Caco-2 (cell line): ENCODE data around the gene ATP8B3. TPM values are rescaled to one million over a fixed set of nuclear protein-coding genes. Genes with fewer than 3 reads are reported as not detected.

ENCODE experiments used
- BruUV-seq: library from RNA; stranded (reverse); fragments of 400-500 nt; replicated peaks from 2 replicates; lab custom pipeline; 2021; lab: Mats Ljungman, UMichigan
- CTCF ChIA-PET: fragments of 300-600 bp; sonication (Branson Sonifier 250); formaldehyde crosslinking; loops from one replicate; lab custom pipeline; 2022; ENCODE audit warnings: antibody characterized with exemption; lab: Charles Lee
- POLR2A ChIA-PET: fragments of 300-600 bp; sonication (Branson Sonifier 250); formaldehyde crosslinking; loops from one replicate; lab custom pipeline; 2022; ENCODE audit warnings: antibody characterized with exemption; lab: Charles Lee
- DNase-seq, 2 experiments: peaks; one replicate each; pipeline versions ENCODE4 v3.0.0 to v3.0.0-alpha.2; 2020 to 2022
- H3K27me3 ChIP-seq: replicated peaks from 2 replicates; pipeline ENCODE4 v1.6.0; 2011; ENCODE audit warnings: low read length; ENCODE audit not compliant: control insufficient read depth, insufficient read depth
- H3K36me3 ChIP-seq: 2 replicates; pipeline ENCODE4 v1.5.1; 2011; ENCODE audit warnings: low read length; ENCODE audit not compliant: control insufficient read depth, insufficient read depth
- H3K4me1 ChIP-seq: fragments of 250-450 bp; sonication (Bioruptor Pico); 2 replicates; pipeline ENCODE4 v1.5.1; 2020; ENCODE audit warnings: mild to moderate bottlenecking
- H3K4me3 ChIP-seq: 2 replicates; pipeline ENCODE4 v1.5.1; 2011; ENCODE audit warnings: low read depth, mild to moderate bottlenecking, control low read depth, low read length
- H3K9me3 ChIP-seq: fragments of 250-450 bp; sonication (Bioruptor Pico); 2 replicates; pipeline ENCODE4 v1.5.1; 2020; ENCODE audit warnings: mild to moderate bottlenecking, moderate library complexity
- H3K27ac Mint-ChIP-seq: one replicate; pipeline ENCODE4 v1.8.0; 2022; ENCODE audit warnings: mixed read lengths; ENCODE audit not compliant: unreplicated experiment
- H3K27me3 Mint-ChIP-seq: one replicate; pipeline ENCODE4 v1.8.0; 2022; ENCODE audit warnings: mixed read lengths; ENCODE audit not compliant: insufficient read depth, unreplicated experiment
- H3K36me3 Mint-ChIP-seq: one replicate; pipeline ENCODE4 v1.8.0; 2022; ENCODE audit warnings: mild to moderate bottlenecking, mixed read lengths; ENCODE audit not compliant: insufficient read depth, unreplicated experiment
- H3K4me1 Mint-ChIP-seq: one replicate; pipeline ENCODE4 v1.8.0; 2022; ENCODE audit warnings: low read depth, mixed read lengths; ENCODE audit not compliant: unreplicated experiment
- H3K4me3 Mint-ChIP-seq: one replicate; pipeline ENCODE4 v1.8.0; 2022; ENCODE audit warnings: mild to moderate bottlenecking, moderate library complexity, mixed read lengths; ENCODE audit not compliant: unreplicated experiment
- H3K9me3 Mint-ChIP-seq: one replicate; pipeline ENCODE4 v1.8.0; 2022; ENCODE audit warnings: mixed read lengths; ENCODE audit not compliant: unreplicated experiment
- CTCF ChIP-seq, 2 experiments: fragments of 200-600 bp in 1 of 2; IDR thresholded peaks; 1 replicate in 1 of 2; 2 replicates in 1 of 2; pipeline versions ENCODE4 v1.5.1 to v1.8.0; 2011 to 2022; ENCODE audit warnings: antibody characterized with exemption in 1 of 2, control low read depth in 1 of 2, inconsistent platforms in 1 of 2, low read depth in 1 of 2, low read length in 1 of 2, mild to moderate bottlenecking in 1 of 2, moderate library complexity in 1 of 2; ENCODE audit not compliant: insufficient read depth in 1 of 2, severe bottlenecking in 1 of 2, unreplicated experiment in 1 of 2
- intact Hi-C: fragments of 100-400 bp; cut with micrococcal nuclease; formaldehyde crosslinking; loops from one replicate; pipeline ENCODE4 v1.10.0; 2022; ENCODE audit not compliant: unreplicated experiment
- total RNA-seq: library from RNA; stranded (reverse); gene quantifications from 2 replicates; pipeline ENCODE4 v1.2.3, GENCODE V29; 2022

ATP8B3 gene
- total RNA-seq, 1 experiment from 2014 or later = 0.45 TPM

- intact Hi-C loops = no loop called here
- Mint-ChIP-seq H3K27me3 (peaks cover 15% of the 10 kb centered on the region), H3K4me3 (no peak overlapping the region), H3K27ac (no peak overlapping the region), H3K36me3 (peaks cover 6% of the 10 kb centered on the region), H3K4me1 (no peaks in the 10 kb centered on the region), H3K9me3 (no peaks in the 10 kb centered on the region)
- ChIA-PET CTCF (no interaction called here), POLR2A (no interaction called here)
- no peaks in the 10 kb centered on the region for H3K9me3 ChIP-seq
- peaks cover 26% of the 10 kb centered on the region for H3K4me1 ChIP-seq
- BruUV-seq = no TSS peak
- no peak for DNase-seq
- H3K36me3 ChIP-seq = no peaks in the 10 kb centered on the region
- H3K27me3 ChIP-seq = peaks cover 12% of the 10 kb centered on the region
- no peak for TF ChIP-seq CTCF (IDR thresholded peaks at IDR 0.05; ENCODE audit: insufficient read depth in 1 of 2, low read depth in 1 of 2, low read length in 1 of 2, severe bottlenecking in 1 of 2, unreplicated experiment in 1 of 2)
- H3K4me3 ChIP-seq = peak overlapping the region; percentile 7
These were observed 63.2 kb downstream of the ATP8B3 start for GRCh38 chr19:1748873-1749341.

- H3K4me3 ChIP-seq = peak overlapping the region; percentile 10
- peak overlapping the region; percentile 68 for H3K4me3 Mint-ChIP-seq
- peaks cover 15% of the 10 kb centered on the region for H3K27me3 Mint-ChIP-seq
- peaks cover 6% of the 10 kb centered on the region for H3K36me3 Mint-ChIP-seq
- no peak for DNase-seq
- H3K36me3 ChIP-seq = no peaks in the 10 kb centered on the region
- intact Hi-C loops = no loop called here
- POLR2A ChIA-PET = no interaction called here
- no TSS peak for BruUV-seq
- H3K27me3 ChIP-seq = peaks cover 12% of the 10 kb centered on the region
- H3K4me1 Mint-ChIP-seq = no peaks in the 10 kb centered on the region
- H3K9me3 ChIP-seq = no peaks in the 10 kb centered on the region
- CTCF ChIA-PET = no interaction called here
- no peak for TF ChIP-seq CTCF (IDR thresholded peaks at IDR 0.05; ENCODE audit: insufficient read depth in 1 of 2, low read depth in 1 of 2, low read length in 1 of 2, severe bottlenecking in 1 of 2, unreplicated experiment in 1 of 2)
- H3K9me3 Mint-ChIP-seq = no peaks in the 10 kb centered on the region
- peak overlapping the region; percentile 49 for H3K27ac Mint-ChIP-seq
- peaks cover 26% of the 10 kb centered on the region for H3K4me1 ChIP-seq
These were observed 63.8 kb downstream of the ATP8B3 start for GRCh38 chr19:1748115-1748872.

GRCh38 chr19:1747285-1748114, 64.6 kb downstream of the ATP8B3 start:
- no TSS peak for BruUV-seq
- ChIA-PET POLR2A (interaction anchor here (0.6 kb wide), 1 partner anchor 154 kb away, joined by 4 read pairs; no protein-coding TSS in a partner anchor), CTCF (interaction anchor here (1.0 kb wide), 3 partner anchors 34 to 201 kb away, joined by 3 to 4 read pairs (median 3); no protein-coding TSS in a partner anchor)
- no peaks in the 10 kb centered on the region for H3K9me3 ChIP-seq
- H3K9me3 Mint-ChIP-seq = no peaks in the 10 kb centered on the region
- H3K4me1 ChIP-seq = peaks cover 26% of the 10 kb centered on the region
- H3K4me3 ChIP-seq = peak overlapping the region; percentile 10
- H3K27me3 ChIP-seq = peaks cover 12% of the 10 kb centered on the region
- peak; percentile 49 to 84 for DNase-seq
- intact Hi-C loops = no loop called here
- no peaks in the 10 kb centered on the region for H3K36me3 ChIP-seq
- peak overlapping the region; percentile 68 for H3K4me3 Mint-ChIP-seq
- H3K27ac Mint-ChIP-seq = peak overlapping the region; percentile 49
- TF ChIP-seq CTCF (IDR thresholded peaks at IDR 0.05; ENCODE audit: insufficient read depth in 1 of 2, low read depth in 1 of 2, low read length in 1 of 2, severe bottlenecking in 1 of 2, unreplicated experiment in 1 of 2) = no peak
- H3K27me3 Mint-ChIP-seq = peaks cover 11% of the 10 kb centered on the region
- H3K36me3 Mint-ChIP-seq = peaks cover 6% of the 10 kb centered on the region
- H3K4me1 Mint-ChIP-seq = no peaks in the 10 kb centered on the region
